Endodermal cell (in vitro differentiated cells): ENCODE data around the gene SEC16A. TPM values are rescaled to one million over a fixed set of nuclear protein-coding genes. Genes with fewer than 3 reads are reported as not detected.

Source experiments
- DNase-seq: peaks from one replicate; pipeline ENCODE4 v3.0.0-alpha.2; 2017
- H3K27ac ChIP-seq: 2 replicates; pipeline ENCODE4 v1.5.1; 2013; ENCODE audit warnings: mild to moderate bottlenecking, low read depth, low read length, moderate library complexity
- H3K27me3 ChIP-seq: 2 replicates; pipeline ENCODE4 v1.6.1; 2013; ENCODE audit warnings: mild to moderate bottlenecking, low read length, moderate library complexity; ENCODE audit not compliant: insufficient read depth, control insufficient read depth, poor library complexity, severe bottlenecking
- H3K36me3 ChIP-seq: 2 replicates; pipeline ENCODE4 v1.7.0; 2013; ENCODE audit warnings: mild to moderate bottlenecking, low read length, moderate library complexity; ENCODE audit not compliant: control insufficient read depth, insufficient read depth
- H3K4me1 ChIP-seq: one replicate; pipeline ENCODE4 v1.7.0; 2013; ENCODE audit warnings: low read length; ENCODE audit not compliant: control insufficient read depth, insufficient read depth
- H3K4me3 ChIP-seq: 2 replicates; pipeline ENCODE4 v1.5.1; 2013; ENCODE audit warnings: mild to moderate bottlenecking, low read length, moderate library complexity
- H3K9ac ChIP-seq: 2 replicates; pipeline ENCODE4 v1.6.1; 2013; ENCODE audit warnings: mild to moderate bottlenecking, low read length, moderate library complexity; ENCODE audit not compliant: poor library complexity, severe bottlenecking; ENCODE audit errors: extremely low read depth
- H3K9me3 ChIP-seq: 2 replicates; pipeline ENCODE4 v1.6.1; 2013; ENCODE audit warnings: mild to moderate bottlenecking, low read length, moderate library complexity; ENCODE audit not compliant: control insufficient read depth
- H3K27ac Mint-ChIP-seq: 2 replicates; pipeline ENCODE4 v1.8.0; 2020; ENCODE audit warnings: mixed read lengths
- H3K27me3 Mint-ChIP-seq: 2 replicates; pipeline ENCODE4 v1.8.0; 2021; ENCODE audit warnings: mild to moderate bottlenecking, mixed read lengths; ENCODE audit not compliant: insufficient read depth
- H3K36me3 Mint-ChIP-seq: 2 replicates; pipeline ENCODE4 v1.8.0; 2020; ENCODE audit warnings: low read depth, mixed read lengths
- H3K4me1 Mint-ChIP-seq: 2 replicates; pipeline ENCODE4 v1.8.0; 2020; ENCODE audit warnings: mixed read lengths
- H3K4me3 Mint-ChIP-seq: 2 replicates; pipeline ENCODE4 v1.8.0; 2020; ENCODE audit warnings: mild to moderate bottlenecking, moderate library complexity, mixed read lengths
- H3K9me3 Mint-ChIP-seq: 2 replicates; pipeline ENCODE4 v1.8.0; 2020; ENCODE audit warnings: mild to moderate bottlenecking, mixed read lengths
- WGBS, 2 experiments: methylation state at CpG; one replicate each; pipeline versions ENCODE4 v1.1.5 to v1.1.7; 2013; ENCODE audit warnings: missing lambda C conversion rate in 2 of 2, mixed read lengths in 1 of 2; ENCODE audit not compliant: insufficient coverage in 1 of 2, insufficient read length in 1 of 2; 5-methylcytosine and 5-hydroxymethylcytosine counted together
- total RNA-seq, 2 donors: library from RNA; stranded (reverse); fragmentation: NEBNext Ultra II Directional in 1 of 2; extraction: Animal tissue kit (Norgen Biotek cat#: 25700) in 1 of 2; gene quantifications; 2 replicates in 1 of 2; 3 replicates in 1 of 2; pipeline ENCODE4 v1.2.1, GENCODE V29; 2021
- TF ChIP-seq, protein P1 (sequence below): fragments of 200-600 bp; sonication (generic); conservative IDR thresholded peaks from 2 replicates; pipeline ENCODE4 v1.5.0; 2021; ENCODE audit warnings: antibody characterized with exemption, mild to moderate bottlenecking

The SEC16A gene
- total RNA-seq, 2 donors from 2014 or later = 54.6 to 60.7 TPM

DNA sequence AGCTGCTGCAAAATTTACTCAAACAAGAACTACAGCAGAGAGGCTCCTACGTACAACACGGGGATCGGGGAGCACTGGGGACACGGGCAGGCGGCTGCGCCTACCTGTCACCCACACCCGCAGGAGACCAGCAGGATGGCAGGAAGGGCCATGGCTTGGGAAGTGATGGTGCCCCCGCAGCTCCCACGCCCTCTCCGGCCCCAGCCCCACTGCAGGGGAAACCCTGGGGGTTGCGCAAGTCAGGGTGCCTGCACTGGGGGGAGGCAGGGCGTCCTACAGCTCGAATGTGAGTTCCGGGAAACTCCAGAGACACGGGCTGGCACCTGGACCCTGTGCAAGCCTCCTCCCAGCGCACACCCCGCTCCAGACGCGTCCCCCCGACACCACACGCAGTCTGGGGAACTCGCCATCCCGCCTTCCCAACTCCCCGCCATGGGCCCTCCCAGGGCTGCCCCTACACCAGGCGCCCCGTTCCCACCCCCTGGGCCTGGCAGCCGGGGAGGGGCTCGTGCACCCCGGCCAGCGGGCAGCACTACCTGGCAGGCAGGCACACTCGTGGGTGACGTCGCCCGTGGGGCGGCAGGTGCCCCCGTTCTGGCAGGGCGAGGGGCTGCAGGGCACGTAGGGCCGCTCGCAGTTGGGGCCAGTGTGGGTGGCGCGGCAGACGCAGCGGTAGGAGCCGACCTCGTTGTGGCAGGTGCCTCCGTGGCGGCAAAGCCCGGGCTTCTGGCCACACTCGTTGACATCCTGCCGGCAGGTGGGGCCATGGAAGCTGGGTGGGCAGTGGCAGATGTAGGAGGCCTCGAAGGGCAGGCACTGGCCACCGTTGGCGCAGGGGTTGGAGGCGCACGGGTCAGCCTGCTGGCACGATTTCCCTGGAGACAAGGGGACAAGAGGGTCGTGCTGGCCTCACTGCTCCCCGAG lies 39.7 kb upstream of the SEC16A start:
- Histone ChIP-seq H3K4me3 (no peak overlapping the region), H3K27me3 (no peaks in the 10 kb centered on the region), H3K9me3 (no peaks in the 10 kb centered on the region), H3K36me3 (no peaks in the 10 kb centered on the region), H3K9ac (no peak overlapping the region), H3K27ac (no peak overlapping the region), H3K4me1 (peaks cover 8% of the 10 kb centered on the region)
- Mint-ChIP-seq H3K9me3 (peaks cover 2% of the 10 kb centered on the region), H3K27me3 (no peaks in the 10 kb centered on the region), H3K27ac (no peak overlapping the region), H3K4me3 (no peak overlapping the region), H3K4me1 (no peaks in the 10 kb centered on the region), H3K36me3 (peaks cover 2% of the 10 kb centered on the region)
- WGBS, 2 experiments = 95 to 96% methylated on average over 37 to 59 of the region's 59 CpGs
- TF ChIP-seq, protein P1, sequence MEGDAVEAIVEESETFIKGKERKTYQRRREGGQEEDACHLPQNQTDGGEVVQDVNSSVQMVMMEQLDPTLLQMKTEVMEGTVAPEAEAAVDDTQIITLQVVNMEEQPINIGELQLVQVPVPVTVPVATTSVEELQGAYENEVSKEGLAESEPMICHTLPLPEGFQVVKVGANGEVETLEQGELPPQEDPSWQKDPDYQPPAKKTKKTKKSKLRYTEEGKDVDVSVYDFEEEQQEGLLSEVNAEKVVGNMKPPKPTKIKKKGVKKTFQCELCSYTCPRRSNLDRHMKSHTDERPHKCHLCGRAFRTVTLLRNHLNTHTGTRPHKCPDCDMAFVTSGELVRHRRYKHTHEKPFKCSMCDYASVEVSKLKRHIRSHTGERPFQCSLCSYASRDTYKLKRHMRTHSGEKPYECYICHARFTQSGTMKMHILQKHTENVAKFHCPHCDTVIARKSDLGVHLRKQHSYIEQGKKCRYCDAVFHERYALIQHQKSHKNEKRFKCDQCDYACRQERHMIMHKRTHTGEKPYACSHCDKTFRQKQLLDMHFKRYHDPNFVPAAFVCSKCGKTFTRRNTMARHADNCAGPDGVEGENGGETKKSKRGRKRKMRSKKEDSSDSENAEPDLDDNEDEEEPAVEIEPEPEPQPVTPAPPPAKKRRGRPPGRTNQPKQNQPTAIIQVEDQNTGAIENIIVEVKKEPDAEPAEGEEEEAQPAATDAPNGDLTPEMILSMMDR = no peak
- DNase-seq = no peak

DNA sequence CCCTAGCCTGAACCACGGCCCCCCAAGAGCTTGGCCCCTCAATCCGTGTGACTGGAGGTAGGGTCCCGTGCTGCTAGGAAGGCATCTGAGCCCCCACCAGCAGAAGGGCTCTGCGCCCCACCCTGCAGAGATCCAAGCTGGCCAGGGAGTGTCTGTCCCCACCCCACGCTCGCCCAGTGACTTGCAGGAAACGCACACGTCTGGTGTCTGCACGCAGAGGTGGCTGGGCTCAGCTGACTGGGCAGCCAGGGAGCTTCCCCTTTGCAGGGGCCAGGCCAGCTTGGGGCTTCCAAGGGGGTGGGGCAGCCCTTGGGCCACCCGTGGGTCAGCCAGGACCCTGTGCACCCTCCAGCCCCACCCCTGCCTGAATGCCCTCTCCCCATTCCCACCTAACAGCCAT lies 38.7 kb upstream of the SEC16A start:
- Histone ChIP-seq H3K27me3 (no peaks in the 10 kb centered on the region), H3K4me1 (peaks cover 4% of the 10 kb centered on the region), H3K4me3 (no peak overlapping the region), H3K27ac (peak overlapping the region; percentile 36), H3K9ac (no peak overlapping the region), H3K36me3 (no peaks in the 10 kb centered on the region), H3K9me3 (no peaks in the 10 kb centered on the region)
- no peak for DNase-seq
- 93 to 100% methylated on average over 1 to 10 of the region's 10 CpGs for WGBS, 2 experiments
- H3K9me3 Mint-ChIP-seq = peaks cover 2% of the 10 kb centered on the region
- TF ChIP-seq, protein P1 = no peak
- no peaks in the 10 kb centered on the region for H3K27me3 Mint-ChIP-seq
- H3K27ac Mint-ChIP-seq = no peak overlapping the region
- H3K4me1 Mint-ChIP-seq = no peaks in the 10 kb centered on the region
- H3K4me3 Mint-ChIP-seq = no peak overlapping the region
- H3K36me3 Mint-ChIP-seq = peaks cover 2% of the 10 kb centered on the region

DNA sequence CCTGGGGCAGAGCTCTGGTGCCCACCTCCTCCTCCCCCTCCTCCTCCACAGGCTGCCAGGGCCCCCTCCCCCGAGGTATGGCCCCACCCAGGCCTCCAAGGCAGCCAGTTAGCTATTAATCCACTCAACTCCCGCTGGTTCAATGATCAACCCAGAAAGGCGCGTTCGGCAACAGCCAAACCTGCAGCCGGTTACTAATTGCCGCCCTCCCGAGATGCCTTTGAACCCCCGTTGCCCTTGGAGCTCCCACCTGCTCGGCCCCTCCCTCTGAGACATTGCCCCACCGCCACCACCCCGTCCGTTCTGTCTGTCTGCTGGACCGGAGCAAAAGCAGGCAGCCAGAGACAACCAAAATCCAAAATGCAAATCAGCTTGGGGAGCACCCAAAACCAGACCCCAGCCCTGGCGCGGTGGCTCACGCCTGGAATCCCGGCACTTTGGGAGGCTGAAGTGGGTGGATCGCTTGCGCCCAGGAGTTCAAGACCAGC lies 37.3 kb upstream of the SEC16A start:
- H3K9ac ChIP-seq = no peak overlapping the region
- DNase-seq = no peak
- no peaks in the 10 kb centered on the region for H3K36me3 ChIP-seq
- no peaks in the 10 kb centered on the region for H3K4me1 ChIP-seq
- no peaks in the 10 kb centered on the region for H3K27me3 ChIP-seq
- WGBS, 2 experiments = 94% methylated on average over 18 to 20 of the region's 20 CpGs
- Mint-ChIP-seq H3K9me3 (no peaks in the 10 kb centered on the region), H3K36me3 (peaks cover 2% of the 10 kb centered on the region), H3K27me3 (no peaks in the 10 kb centered on the region), H3K27ac (peak overlapping the region; percentile 39), H3K4me1 (no peaks in the 10 kb centered on the region), H3K4me3 (no peak overlapping the region)
- H3K9me3 ChIP-seq = no peaks in the 10 kb centered on the region
- no peak overlapping the region for H3K4me3 ChIP-seq
- TF ChIP-seq, protein P1 = no peak
- no peak overlapping the region for H3K27ac ChIP-seq
